Measurements from ENCODE around the gene KAZN.

DNA sequence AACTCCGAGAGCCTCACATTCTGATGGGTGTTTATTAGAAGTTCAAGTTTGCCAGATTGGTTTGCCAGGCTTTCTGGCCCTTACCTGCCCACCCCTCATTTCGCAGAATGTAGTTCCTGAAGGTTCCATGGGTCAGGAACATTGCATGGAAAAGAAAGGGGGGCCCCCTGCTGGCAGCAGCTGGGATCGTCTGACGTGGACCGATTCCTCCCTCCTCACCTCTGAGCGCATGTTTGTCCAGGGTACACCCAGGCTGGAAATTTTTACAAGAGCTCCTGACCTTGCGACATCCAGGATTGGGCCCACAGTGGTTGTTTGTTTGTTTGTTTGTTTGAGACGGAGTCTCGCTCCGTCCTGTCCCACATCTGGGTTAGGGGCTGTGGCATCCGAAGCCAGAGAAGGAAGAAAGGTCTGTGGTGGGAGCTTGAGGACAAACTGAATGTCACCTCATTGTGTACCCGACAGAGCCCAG, 429.1 kb downstream of the KAZN start:
- TF ChIP-seq SNAI2 (CRISPR knock-in tag; IDR thresholded peaks at IDR 0.05) = no peak
- no peak for TF ChIP-seq ARNTL (CRISPR knock-in tag; IDR thresholded peaks at IDR 0.05; ENCODE audit: borderline replicate concordance, low read depth)
- no peak for TF ChIP-seq ZC3H10 (CRISPR knock-in tag; IDR thresholded peaks at IDR 0.05)
- TF ChIP-seq ESRRG (CRISPR knock-in tag; IDR thresholded peaks at IDR 0.05) = no peak
- no peak for TF ChIP-seq TOX (CRISPR knock-in tag; IDR thresholded peaks at IDR 0.05; ENCODE audit: borderline replicate concordance)
- no peak for TF ChIP-seq RARB (CRISPR knock-in tag; IDR thresholded peaks at IDR 0.05)
- TF ChIP-seq, protein P1, sequence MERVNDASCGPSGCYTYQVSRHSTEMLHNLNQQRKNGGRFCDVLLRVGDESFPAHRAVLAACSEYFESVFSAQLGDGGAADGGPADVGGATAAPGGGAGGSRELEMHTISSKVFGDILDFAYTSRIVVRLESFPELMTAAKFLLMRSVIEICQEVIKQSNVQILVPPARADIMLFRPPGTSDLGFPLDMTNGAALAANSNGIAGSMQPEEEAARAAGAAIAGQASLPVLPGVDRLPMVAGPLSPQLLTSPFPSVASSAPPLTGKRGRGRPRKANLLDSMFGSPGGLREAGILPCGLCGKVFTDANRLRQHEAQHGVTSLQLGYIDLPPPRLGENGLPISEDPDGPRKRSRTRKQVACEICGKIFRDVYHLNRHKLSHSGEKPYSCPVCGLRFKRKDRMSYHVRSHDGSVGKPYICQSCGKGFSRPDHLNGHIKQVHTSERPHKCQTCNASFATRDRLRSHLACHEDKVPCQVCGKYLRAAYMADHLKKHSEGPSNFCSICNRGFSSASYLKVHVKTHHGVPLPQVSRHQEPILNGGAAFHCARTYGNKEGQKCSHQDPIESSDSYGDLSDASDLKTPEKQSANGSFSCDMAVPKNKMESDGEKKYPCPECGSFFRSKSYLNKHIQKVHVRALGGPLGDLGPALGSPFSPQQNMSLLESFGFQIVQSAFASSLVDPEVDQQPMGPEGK (CRISPR knock-in tag; IDR thresholded peaks at IDR 0.05; ENCODE audit: borderline replicate concordance) = no peak
- TF ChIP-seq, protein P2, sequence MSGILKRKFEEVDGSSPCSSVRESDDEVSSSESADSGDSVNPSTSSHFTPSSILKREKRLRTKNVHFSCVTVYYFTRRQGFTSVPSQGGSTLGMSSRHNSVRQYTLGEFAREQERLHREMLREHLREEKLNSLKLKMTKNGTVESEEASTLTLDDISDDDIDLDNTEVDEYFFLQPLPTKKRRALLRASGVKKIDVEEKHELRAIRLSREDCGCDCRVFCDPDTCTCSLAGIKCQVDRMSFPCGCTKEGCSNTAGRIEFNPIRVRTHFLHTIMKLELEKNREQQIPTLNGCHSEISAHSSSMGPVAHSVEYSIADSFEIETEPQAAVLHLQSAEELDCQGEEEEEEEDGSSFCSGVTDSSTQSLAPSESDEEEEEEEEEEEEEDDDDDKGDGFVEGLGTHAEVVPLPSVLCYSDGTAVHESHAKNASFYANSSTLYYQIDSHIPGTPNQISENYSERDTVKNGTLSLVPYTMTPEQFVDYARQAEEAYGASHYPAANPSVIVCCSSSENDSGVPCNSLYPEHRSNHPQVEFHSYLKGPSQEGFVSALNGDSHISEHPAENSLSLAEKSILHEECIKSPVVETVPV (CRISPR knock-in tag; IDR thresholded peaks at IDR 0.05) = no peak
- TF ChIP-seq, protein P3, sequence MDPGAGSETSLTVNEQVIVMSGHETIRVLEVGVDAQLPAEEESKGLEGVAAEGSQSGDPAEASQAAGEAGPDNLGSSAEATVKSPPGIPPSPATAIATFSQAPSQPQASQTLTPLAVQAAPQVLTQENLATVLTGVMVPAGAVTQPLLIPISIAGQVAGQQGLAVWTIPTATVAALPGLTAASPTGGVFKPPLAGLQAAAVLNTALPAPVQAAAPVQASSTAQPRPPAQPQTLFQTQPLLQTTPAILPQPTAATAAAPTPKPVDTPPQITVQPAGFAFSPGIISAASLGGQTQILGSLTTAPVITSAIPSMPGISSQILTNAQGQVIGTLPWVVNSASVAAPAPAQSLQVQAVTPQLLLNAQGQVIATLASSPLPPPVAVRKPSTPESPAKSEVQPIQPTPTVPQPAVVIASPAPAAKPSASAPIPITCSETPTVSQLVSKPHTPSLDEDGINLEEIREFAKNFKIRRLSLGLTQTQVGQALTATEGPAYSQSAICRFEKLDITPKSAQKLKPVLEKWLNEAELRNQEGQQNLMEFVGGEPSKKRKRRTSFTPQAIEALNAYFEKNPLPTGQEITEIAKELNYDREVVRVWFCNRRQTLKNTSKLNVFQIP (CRISPR knock-in tag; IDR thresholded peaks at IDR 0.05; ENCODE audit: borderline replicate concordance, low read depth) = no peak
- no peak for TF ChIP-seq TCF4 (CRISPR knock-in tag; IDR thresholded peaks at IDR 0.05; ENCODE audit: borderline replicate concordance)
- no peak for TF ChIP-seq ZFP30 (CRISPR knock-in tag; IDR thresholded peaks at IDR 0.05)
- TF ChIP-seq, protein P4, sequence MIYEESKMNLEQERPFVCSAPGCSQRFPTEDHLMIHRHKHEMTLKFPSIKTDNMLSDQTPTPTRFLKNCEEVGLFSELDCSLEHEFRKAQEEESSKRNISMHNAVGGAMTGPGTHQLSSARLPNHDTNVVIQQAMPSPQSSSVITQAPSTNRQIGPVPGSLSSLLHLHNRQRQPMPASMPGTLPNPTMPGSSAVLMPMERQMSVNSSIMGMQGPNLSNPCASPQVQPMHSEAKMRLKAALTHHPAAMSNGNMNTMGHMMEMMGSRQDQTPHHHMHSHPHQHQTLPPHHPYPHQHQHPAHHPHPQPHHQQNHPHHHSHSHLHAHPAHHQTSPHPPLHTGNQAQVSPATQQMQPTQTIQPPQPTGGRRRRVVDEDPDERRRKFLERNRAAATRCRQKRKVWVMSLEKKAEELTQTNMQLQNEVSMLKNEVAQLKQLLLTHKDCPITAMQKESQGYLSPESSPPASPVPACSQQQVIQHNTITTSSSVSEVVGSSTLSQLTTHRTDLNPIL (CRISPR knock-in tag; IDR thresholded peaks at IDR 0.05; ENCODE audit: low read depth) = no peak
- TF ChIP-seq CSDC2 (CRISPR knock-in tag; IDR thresholded peaks at IDR 0.05) = no peak
- no peak for TF ChIP-seq ZNF70 (CRISPR knock-in tag; IDR thresholded peaks at IDR 0.05)
